ENCODE measurements around the gene ADAMTS10.
A peak's percentile ranks its signal among the peaks of the same experiment; 100 is the strongest.
"Not testable (repeated sequence)": the region's sequence is repeated elsewhere in the genome, so short reads cannot be mapped to it uniquely, and the experiment has no call there.

The ADAMTS10 gene

GRCh38 chr19:8640402-8641004 lies 30.0 kb upstream of the ADAMTS10 start:
- no peak overlapping the region for H3K4me3 ChIP-seq (ENCODE audit: low read depth in 1 of 2, low read length in 2 of 2)
- H3K27me3 ChIP-seq (ENCODE audit: low read depth, low read length), result no peaks in the 10 kb centered on the region
- peaks cover 4 to 13% of the 10 kb centered on the region in 2 donors for H3K4me1 ChIP-seq (ENCODE audit: control insufficient read depth in 1 of 2, insufficient read depth in 2 of 2, low read length in 2 of 2)
- H3K9me3 ChIP-seq (ENCODE audit: control insufficient read depth in 1 of 2, low read length in 2 of 2), result peaks cover 10 to 12% of the 10 kb centered on the region in 2 donors
- no peak overlapping the region for H3K27ac ChIP-seq (ENCODE audit: low read length)
- no peaks in the 10 kb centered on the region for H3K36me3 ChIP-seq (ENCODE audit: control insufficient read depth in 1 of 2, insufficient read depth in 2 of 2, low read length in 2 of 2)

DNA sequence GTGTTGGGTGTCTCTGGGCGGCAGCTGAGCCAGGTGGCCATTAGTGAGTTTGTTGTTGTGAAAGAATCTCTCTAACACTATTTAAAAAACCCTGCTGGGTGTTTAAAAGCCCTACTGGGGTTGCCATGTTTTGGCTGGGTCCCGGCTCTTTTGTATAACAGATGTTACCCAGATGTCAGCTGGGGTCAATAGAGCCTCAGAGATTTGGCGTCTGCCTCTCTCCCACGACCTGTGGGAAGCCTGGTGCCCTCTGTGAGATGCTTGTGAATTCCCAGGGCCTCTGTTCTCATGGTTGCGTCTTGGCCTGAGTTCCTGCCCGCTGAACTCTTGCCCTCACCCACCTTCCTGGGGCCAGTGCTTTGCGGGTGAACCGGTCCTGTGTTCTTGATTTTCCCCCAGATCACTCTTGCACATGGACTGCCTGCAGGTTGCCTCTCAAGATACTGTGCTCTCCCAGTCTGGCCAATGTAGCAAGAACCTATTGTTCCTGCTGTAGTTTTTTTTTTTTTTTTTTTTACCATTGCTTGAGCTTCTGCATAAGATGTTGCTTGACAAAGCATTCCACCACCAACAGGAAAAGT lies 29.4 kb upstream of the ADAMTS10 start:
- Histone ChIP-seq H3K27me3 (ENCODE audit: low read depth, low read length) (no peaks in the 10 kb centered on the region), H3K9me3 (ENCODE audit: control insufficient read depth in 1 of 2, low read length in 2 of 2) (peaks cover 10 to 12% of the 10 kb centered on the region in 2 donors), H3K36me3 (ENCODE audit: control insufficient read depth in 1 of 2, insufficient read depth in 2 of 2, low read length in 2 of 2) (no peaks in the 10 kb centered on the region), H3K27ac (ENCODE audit: low read length) (no peak overlapping the region), H3K4me1 (ENCODE audit: control insufficient read depth in 1 of 2, insufficient read depth in 2 of 2, low read length in 2 of 2) (peaks cover 4 to 13% of the 10 kb centered on the region in 2 donors), H3K4me3 (ENCODE audit: low read depth in 1 of 2, low read length in 2 of 2) (no peak overlapping the region)

DNA sequence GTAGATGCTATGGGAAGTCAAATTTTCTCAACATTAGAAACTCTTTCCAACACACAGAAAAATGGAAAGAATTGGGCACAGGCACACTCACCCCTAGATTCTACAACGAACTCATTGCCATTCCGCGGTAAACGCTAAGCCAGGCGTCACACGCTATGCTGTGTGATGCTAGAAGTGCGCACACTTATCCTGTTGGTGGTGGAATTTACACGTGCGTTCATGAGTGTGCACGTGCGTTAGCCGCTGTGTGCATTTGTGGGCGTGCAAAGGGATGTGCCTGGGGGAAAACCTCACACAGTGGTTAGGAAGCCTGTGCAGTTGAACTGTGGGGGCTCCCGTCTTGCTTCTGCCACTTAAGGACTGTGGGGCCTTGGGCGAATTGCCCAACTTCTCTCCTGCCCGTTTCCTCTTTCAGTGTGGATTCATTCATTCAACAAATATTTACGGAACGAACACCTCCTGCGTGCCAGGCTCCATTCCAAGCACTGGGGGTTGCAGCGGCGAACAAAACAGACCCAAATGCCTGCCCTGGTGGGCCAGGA lies 27.6 kb upstream of the ADAMTS10 start:
- no peaks in the 10 kb centered on the region for H3K36me3 ChIP-seq (ENCODE audit: control insufficient read depth in 1 of 2, insufficient read depth in 2 of 2, low read length in 2 of 2)
- H3K4me1 ChIP-seq (ENCODE audit: control insufficient read depth in 1 of 2, insufficient read depth in 2 of 2, low read length in 2 of 2), result peaks cover 4 to 13% of the 10 kb centered on the region in 2 donors
- no peaks in the 10 kb centered on the region for H3K27me3 ChIP-seq (ENCODE audit: low read depth, low read length)
- H3K27ac ChIP-seq (ENCODE audit: low read length), result no peak overlapping the region
- H3K9me3 ChIP-seq (ENCODE audit: control insufficient read depth in 1 of 2, low read length in 2 of 2), result peaks cover 10 to 12% of the 10 kb centered on the region in 2 donors
- no peak overlapping the region for H3K4me3 ChIP-seq (ENCODE audit: low read depth in 1 of 2, low read length in 2 of 2)

- not testable (repeated sequence) for H3K27me3 ChIP-seq (ENCODE audit: low read depth, low read length); H3K27ac ChIP-seq (ENCODE audit: low read length); H3K4me3 ChIP-seq (ENCODE audit: low read depth in 1 of 2, low read length in 2 of 2); H3K36me3 ChIP-seq (ENCODE audit: control insufficient read depth in 1 of 2, insufficient read depth in 2 of 2, low read length in 2 of 2); H3K9me3 ChIP-seq (ENCODE audit: control insufficient read depth in 1 of 2, low read length in 2 of 2)
- H3K4me1 ChIP-seq (ENCODE audit: control insufficient read depth in 1 of 2, insufficient read depth in 2 of 2, low read length in 2 of 2), result peaks cover 4 to 13% of the 10 kb centered on the region in 2 donors
Observed at GRCh38 chr19:8637070-8637469, 26.6 kb upstream of the ADAMTS10 start.

GRCh38 chr19:8635422-8635821 lies 24.9 kb upstream of the ADAMTS10 start:
- peaks cover 0 to 14% of the 10 kb centered on the region in 2 donors for H3K4me1 ChIP-seq (ENCODE audit: control insufficient read depth in 1 of 2, insufficient read depth in 2 of 2, low read length in 2 of 2)
- no peak overlapping the region for H3K4me3 ChIP-seq (ENCODE audit: low read depth in 1 of 2, low read length in 2 of 2)
- no peaks in the 10 kb centered on the region for H3K36me3 ChIP-seq (ENCODE audit: control insufficient read depth in 1 of 2, insufficient read depth in 2 of 2, low read length in 2 of 2)
- H3K27me3 ChIP-seq (ENCODE audit: low read depth, low read length), result no peaks in the 10 kb centered on the region
- H3K27ac ChIP-seq (ENCODE audit: low read length), result no peak overlapping the region
- H3K9me3 ChIP-seq (ENCODE audit: control insufficient read depth in 1 of 2, low read length in 2 of 2), result peaks cover 1 to 7% of the 10 kb centered on the region in 2 donors

DNA sequence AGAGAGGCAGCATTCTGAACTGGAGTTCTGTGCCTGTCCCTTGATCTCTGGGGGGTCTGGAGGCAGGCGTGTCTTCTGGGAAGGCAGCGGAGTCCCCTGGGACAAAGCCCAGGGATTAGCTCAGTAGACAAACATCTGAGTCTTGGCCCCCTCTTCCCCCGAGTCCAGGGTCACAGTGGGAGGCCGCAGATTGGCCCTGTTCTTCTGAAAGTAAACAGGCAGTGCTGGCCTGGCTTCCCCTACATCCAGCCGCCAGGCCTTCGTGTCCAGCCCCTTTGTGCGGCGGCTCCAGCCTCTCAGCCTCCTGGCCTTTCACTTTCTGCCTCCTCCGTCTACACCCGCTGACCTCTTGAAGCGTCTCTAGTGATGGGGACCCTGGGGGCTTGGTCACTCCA lies 20.9 kb upstream of the ADAMTS10 start:
- peaks cover 0 to 14% of the 10 kb centered on the region in 2 donors for H3K9me3 ChIP-seq (ENCODE audit: control insufficient read depth in 1 of 2, low read length in 2 of 2)
- H3K27me3 ChIP-seq (ENCODE audit: low read depth, low read length), result no peaks in the 10 kb centered on the region
- H3K36me3 ChIP-seq (ENCODE audit: control insufficient read depth in 1 of 2, insufficient read depth in 2 of 2, low read length in 2 of 2), result no peaks in the 10 kb centered on the region
- H3K4me3 ChIP-seq (ENCODE audit: low read depth in 1 of 2, low read length in 2 of 2), result peak overlapping the region in 1 of 2 donors; percentile 8
- peaks cover 0 to 6% of the 10 kb centered on the region in 2 donors for H3K4me1 ChIP-seq (ENCODE audit: control insufficient read depth in 1 of 2, insufficient read depth in 2 of 2, low read length in 2 of 2)
- H3K27ac ChIP-seq (ENCODE audit: low read length), result no peak overlapping the region

- Histone ChIP-seq H3K27me3 (ENCODE audit: low read depth, low read length) (no peaks in the 10 kb centered on the region), H3K27ac (ENCODE audit: low read length) (no peak overlapping the region)
Observed at GRCh38 chr19:8630796-8631424, 20.4 kb upstream of the ADAMTS10 start.

DNA sequence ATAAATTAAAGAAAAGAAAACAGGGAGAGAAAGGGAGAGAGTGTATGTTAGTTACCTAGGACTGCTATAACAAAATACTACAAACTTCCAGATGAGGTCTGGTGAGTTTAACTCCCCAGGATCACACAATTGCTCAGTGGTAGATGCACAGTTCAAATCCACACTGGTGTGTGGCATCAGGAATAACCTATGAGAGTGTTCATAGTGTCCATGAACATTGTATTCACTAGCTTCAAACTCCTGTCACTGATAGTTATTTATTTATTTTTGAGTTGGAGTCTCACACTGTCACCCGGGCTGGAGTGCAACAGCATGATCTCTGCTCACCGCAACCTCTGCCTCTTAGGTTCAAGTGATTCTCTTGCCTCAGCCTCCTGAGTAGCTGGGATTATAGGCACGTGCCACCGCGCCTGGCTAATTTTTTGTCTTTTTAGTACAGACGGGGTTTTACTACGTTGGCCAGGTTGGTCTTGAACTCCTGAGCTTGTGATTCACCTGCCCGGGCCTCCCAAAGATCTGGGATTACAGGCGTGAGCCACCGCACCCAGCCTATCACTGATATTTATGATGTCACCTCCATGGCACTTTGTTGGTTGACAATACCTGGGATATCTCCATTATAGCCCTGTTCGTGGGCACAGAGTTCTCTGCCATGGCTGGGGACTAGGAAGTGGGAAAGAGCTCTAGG lies 19.6 kb upstream of the ADAMTS10 start, which contains the start of gene NFILZ:
TSS of gene NFILZ (plus strand) at position 638 of the 688 bp plus-strand sequence. CDS start 46,133 bp downstream, outside the sequence.
- Histone ChIP-seq H3K4me1 (ENCODE audit: control insufficient read depth in 1 of 2, insufficient read depth in 2 of 2, low read length in 2 of 2) (peaks cover 0 to 6% of the 10 kb centered on the region in 2 donors), H3K9me3 (ENCODE audit: control insufficient read depth in 1 of 2, low read length in 2 of 2) (peaks cover 0 to 14% of the 10 kb centered on the region in 2 donors), H3K4me3 (ENCODE audit: low read depth in 1 of 2, low read length in 2 of 2) (peak within 1 kb of the TSS in 1 of 2 donors; percentile 8), H3K36me3 (ENCODE audit: control insufficient read depth in 1 of 2, insufficient read depth in 2 of 2, low read length in 2 of 2) (no peaks in the 10 kb centered on the region), H3K27ac (ENCODE audit: low read length) (no peak within 1 kb of the TSS), H3K27me3 (ENCODE audit: low read depth, low read length) (no peaks in the 10 kb centered on the region)

More at GRCh38 chr19:8630796-8631424, 20.4 kb upstream of the ADAMTS10 start:
- peak overlapping the region in 1 of 2 donors; percentile 8 for H3K4me3 ChIP-seq (ENCODE audit: low read depth in 1 of 2, low read length in 2 of 2)
- no peaks in the 10 kb centered on the region for H3K36me3 ChIP-seq (ENCODE audit: control insufficient read depth in 1 of 2, insufficient read depth in 2 of 2, low read length in 2 of 2)
- H3K9me3 ChIP-seq (ENCODE audit: control insufficient read depth in 1 of 2, low read length in 2 of 2), result peaks cover 0 to 14% of the 10 kb centered on the region in 2 donors
- peaks cover 0 to 6% of the 10 kb centered on the region in 2 donors for H3K4me1 ChIP-seq (ENCODE audit: control insufficient read depth in 1 of 2, insufficient read depth in 2 of 2, low read length in 2 of 2)

- Histone ChIP-seq H3K27ac (ENCODE audit: low read length) (no peak overlapping the region), H3K27me3 (ENCODE audit: low read depth, low read length) (no peaks in the 10 kb centered on the region), H3K4me1 (ENCODE audit: control insufficient read depth in 1 of 2, insufficient read depth in 2 of 2, low read length in 2 of 2) (peaks cover 0 to 6% of the 10 kb centered on the region in 2 donors), H3K4me3 (ENCODE audit: low read depth in 1 of 2, low read length in 2 of 2) (no peak overlapping the region), H3K9me3 (ENCODE audit: control insufficient read depth in 1 of 2, low read length in 2 of 2) (peaks cover 0 to 14% of the 10 kb centered on the region in 2 donors), H3K36me3 (ENCODE audit: control insufficient read depth in 1 of 2, insufficient read depth in 2 of 2, low read length in 2 of 2) (no peaks in the 10 kb centered on the region)
Observed at GRCh38 chr19:8629184-8629583, 18.7 kb upstream of the ADAMTS10 start.

GRCh38 chr19:8626842-8627241 lies 16.3 kb upstream of the ADAMTS10 start:
- Histone ChIP-seq H3K4me1 (ENCODE audit: control insufficient read depth in 1 of 2, insufficient read depth in 2 of 2, low read length in 2 of 2) (peaks cover 0 to 6% of the 10 kb centered on the region in 2 donors), H3K27ac (ENCODE audit: low read length) (no peak overlapping the region)

GRCh38 chr19:8622886-8623285 lies 12.4 kb upstream of the ADAMTS10 start:
- H3K27ac ChIP-seq (ENCODE audit: low read length); H3K9me3 ChIP-seq (ENCODE audit: control insufficient read depth in 1 of 2, low read length in 2 of 2); H3K4me1 ChIP-seq (ENCODE audit: control insufficient read depth in 1 of 2, insufficient read depth in 2 of 2, low read length in 2 of 2); H3K4me3 ChIP-seq (ENCODE audit: low read depth in 1 of 2, low read length in 2 of 2); H3K36me3 ChIP-seq (ENCODE audit: control insufficient read depth in 1 of 2, insufficient read depth in 2 of 2, low read length in 2 of 2); H3K27me3 ChIP-seq (ENCODE audit: low read depth, low read length): not testable (repeated sequence)

More at GRCh38 chr19:8626842-8627241, 16.3 kb upstream of the ADAMTS10 start:
- Histone ChIP-seq H3K9me3 (ENCODE audit: control insufficient read depth in 1 of 2, low read length in 2 of 2) (peaks cover 0 to 14% of the 10 kb centered on the region in 2 donors), H3K4me3 (ENCODE audit: low read depth in 1 of 2, low read length in 2 of 2) (no peak overlapping the region), H3K36me3 (ENCODE audit: control insufficient read depth in 1 of 2, insufficient read depth in 2 of 2, low read length in 2 of 2) (no peaks in the 10 kb centered on the region), H3K27me3 (ENCODE audit: low read depth, low read length) (no peaks in the 10 kb centered on the region)

Measured in muscle layer of duodenum (tissue), 2 donors.